NB4 (cell line): ENCODE measurements around the gene MBNL2.

Source experiments
- DNase-seq: peaks from one replicate; pipeline ENCODE4 v3.0.0; 2010; ENCODE audit warnings: low read depth
- H3K4me3 ChIP-seq: one replicate; pipeline ENCODE4 v1.5.1; 2011; ENCODE audit warnings: mild to moderate bottlenecking, low read depth, low read length, moderate library complexity
- CTCF ChIP-seq: IDR thresholded peaks from one replicate; pipeline ENCODE4 v1.5.1; 2012; ENCODE audit warnings: low read depth, low read length
- MAX ChIP-seq: IDR thresholded peaks from 2 replicates; pipeline ENCODE4 v1.6.1; 2011; ENCODE audit warnings: low read depth, low read length
- MYC ChIP-seq: IDR thresholded peaks from 2 replicates; pipeline ENCODE4 v1.6.1; 2011; ENCODE audit warnings: low read depth, low read length
- POLR2A ChIP-seq: IDR thresholded peaks from 2 replicates; pipeline ENCODE4 v1.6.1; 2011; ENCODE audit warnings: mild to moderate bottlenecking; ENCODE audit not compliant: insufficient read length; ENCODE audit errors: extremely low read depth

The MBNL2 gene

GRCh38 chr13:97192166-97192565 lies 30.0 kb upstream of the MBNL2 start:
- TF ChIP-seq CTCF, result no peak
- no peak for DNase-seq
- H3K4me3 ChIP-seq, result no peak overlapping the region

GRCh38 chr13:97193577-97193976 lies 28.6 kb upstream of the MBNL2 start:
- TF ChIP-seq MAX (no peak), CTCF (no peak), MYC (no peak), POLR2A (no peak)
- H3K4me3 ChIP-seq, result no peak overlapping the region
- DNase-seq, result no peak

- H3K4me3 ChIP-seq, result no peak overlapping the region
- no peak for TF ChIP-seq CTCF
- no peak for TF ChIP-seq MAX
- no peak for TF ChIP-seq POLR2A
- no peak for TF ChIP-seq MYC
- no peak for DNase-seq
Observed at GRCh38 chr13:97194479-97194878, 27.7 kb upstream of the MBNL2 start.

GRCh38 chr13:97196340-97196739 lies 25.8 kb upstream of the MBNL2 start:
- H3K4me3 ChIP-seq, result no peak overlapping the region
- no peak for TF ChIP-seq CTCF
- no peak for TF ChIP-seq MYC
- no peak for TF ChIP-seq POLR2A
- TF ChIP-seq MAX, result no peak
- DNase-seq, result no peak

- DNase-seq, result no peak
- H3K4me3 ChIP-seq, result no peak overlapping the region
- TF ChIP-seq POLR2A, result no peak
- no peak for TF ChIP-seq MYC
- TF ChIP-seq MAX, result no peak
- no peak for TF ChIP-seq CTCF
Observed at GRCh38 chr13:97198753-97199152, 23.4 kb upstream of the MBNL2 start.

- H3K4me3 ChIP-seq, result no peak overlapping the region
- no peak for TF ChIP-seq MAX
- TF ChIP-seq CTCF, result no peak
- no peak for TF ChIP-seq MYC
- TF ChIP-seq POLR2A, result no peak
- DNase-seq, result no peak
Observed at GRCh38 chr13:97199451-97199850, 22.7 kb upstream of the MBNL2 start.
